HepG2 (cell line): ENCODE results near the gene APBB2. TPM values are rescaled to one million over a fixed set of nuclear protein-coding genes. Genes with fewer than 3 reads are reported as not detected.

Experiments used
- BCLAF1 ChIP-seq: fragments of 450-650 bp; IDR thresholded peaks from 2 replicates; pipeline ENCODE4 v1.6.1; 2017; ENCODE audit warnings: mild to moderate bottlenecking
- BRCA1 ChIP-seq: sonication (generic); formaldehyde crosslinking; IDR thresholded peaks from 2 replicates; pipeline ENCODE4 v1.4.0; 2020; ENCODE audit warnings: missing genetic modification reagents
- CHD2 ChIP-seq: IDR thresholded peaks from 2 replicates; pipeline ENCODE4 v1.6.1; 2011; ENCODE audit warnings: low read depth, low read length, improper control_type of control experiment
- ELF4 ChIP-seq: sonication (generic); formaldehyde crosslinking; IDR thresholded peaks from 2 replicates; pipeline ENCODE4 v1.5.0; 2020; ENCODE audit warnings: missing genetic modification reagents, mild to moderate bottlenecking, moderate library complexity, borderline replicate concordance
- ELK4 ChIP-seq: sonication (generic); formaldehyde crosslinking; IDR thresholded peaks from 2 replicates; pipeline ENCODE4 v1.9.0; 2021; ENCODE audit warnings: missing genetic modification reagents, borderline replicate concordance
- FIP1L1 ChIP-seq: fragments of 200-400 bp; formaldehyde crosslinking; IDR thresholded peaks from 2 replicates; pipeline ENCODE4 v1.6.1; 2018; ENCODE audit warnings: low read depth, mild to moderate bottlenecking, low read length, moderate library complexity, borderline replicate concordance; ENCODE audit not compliant: insufficient read depth
- GATAD2A ChIP-seq: IDR thresholded peaks from 2 replicates; pipeline ENCODE4 v1.6.1; 2016
- GLI4 ChIP-seq: sonication (generic); formaldehyde crosslinking; IDR thresholded peaks from 2 replicates; pipeline ENCODE4 v1.5.1; 2020; ENCODE audit warnings: missing genetic modification reagents, mild to moderate bottlenecking, moderate library complexity, borderline replicate concordance
- HES4 ChIP-seq: sonication (generic); formaldehyde crosslinking; IDR thresholded peaks from 2 replicates; pipeline ENCODE4 v1.9.0; 2021; ENCODE audit warnings: mild to moderate bottlenecking, missing genetic modification reagents, borderline replicate concordance
- JARID2 ChIP-seq: sonication (generic); formaldehyde crosslinking; IDR thresholded peaks from 2 replicates; pipeline ENCODE4 v1.8.1; 2023; ENCODE audit warnings: missing genetic modification reagents, inconsistent platforms; ENCODE audit not compliant: insufficient replicate concordance
- KDM4B ChIP-seq: sonication (generic); formaldehyde crosslinking; IDR thresholded peaks from 2 replicates; pipeline ENCODE4 v1.4.0; 2020; ENCODE audit warnings: missing genetic modification reagents
- LCORL ChIP-seq, 2 experiments: fragments of 450-650 bp in 1 of 2; sonication (generic) in 1 of 2; formaldehyde crosslinking in 1 of 2; IDR thresholded peaks; 2 replicates each; pipeline versions ENCODE4 v1.5.0 to v1.6.1; 2017 to 2020; ENCODE audit warnings: antibody characterized with exemption in 1 of 2, missing genetic modification reagents in 1 of 2
- NFRKB ChIP-seq: fragments of 450-650 bp; IDR thresholded peaks from 2 replicates; pipeline ENCODE4 v1.6.1; 2017
- RELA ChIP-seq: sonication (generic); formaldehyde crosslinking; IDR thresholded peaks from 2 replicates; pipeline ENCODE4 v1.4.0; 2020; ENCODE audit warnings: missing genetic modification reagents
- USF2 ChIP-seq, 2 experiments: sonication (generic) in 1 of 2; formaldehyde crosslinking in 1 of 2; IDR thresholded peaks; 2 replicates each; pipeline versions ENCODE4 v1.5.1 to v1.6.1; 2011 to 2020; ENCODE audit warnings: borderline replicate concordance in 1 of 2, low read depth in 1 of 2, low read length in 1 of 2, mild to moderate bottlenecking in 1 of 2, missing genetic modification reagents in 1 of 2, moderate library complexity in 1 of 2
- XRCC5 ChIP-seq: fragments of 200-400 bp; formaldehyde crosslinking; optimal IDR thresholded peaks from 2 replicates; pipeline ENCODE3; 2017; ENCODE audit warnings: mild to moderate bottlenecking, low read length
- ZFY ChIP-seq: sonication (generic); formaldehyde crosslinking; IDR thresholded peaks from 2 replicates; pipeline ENCODE4 v1.4.0; 2020; ENCODE audit warnings: missing genetic modification reagents
- ZFYVE20 ChIP-seq: sonication (generic); formaldehyde crosslinking; IDR thresholded peaks from 2 replicates; pipeline ENCODE4 v1.8.0; 2023; ENCODE audit warnings: low read depth, mild to moderate bottlenecking, moderate library complexity, missing genetic modification reagents, borderline replicate concordance
- ZNF143 ChIP-seq: sonication (generic); formaldehyde crosslinking; IDR thresholded peaks from 2 replicates; pipeline ENCODE4 v1.4.0; 2020; ENCODE audit warnings: missing genetic modification reagents
- ZNF180 ChIP-seq: sonication (generic); formaldehyde crosslinking; IDR thresholded peaks from 2 replicates; pipeline ENCODE4 v1.4.0; 2020; ENCODE audit warnings: low read depth, missing genetic modification reagents, borderline replicate concordance
- ZNF33A ChIP-seq: sonication (generic); formaldehyde crosslinking; IDR thresholded peaks from 2 replicates; pipeline ENCODE4 v1.5.1; 2020; ENCODE audit warnings: missing genetic modification reagents, mild to moderate bottlenecking, moderate library complexity, borderline replicate concordance
- ZNF451 ChIP-seq: sonication (generic); formaldehyde crosslinking; IDR thresholded peaks from 2 replicates; pipeline ENCODE4 v1.5.0; 2020; ENCODE audit warnings: mild to moderate bottlenecking, missing genetic modification reagents
- ZNF496 ChIP-seq: sonication (generic); formaldehyde crosslinking; IDR thresholded peaks from 2 replicates; pipeline ENCODE4 v1.8.1; 2023; ENCODE audit warnings: mild to moderate bottlenecking, moderate library complexity, missing genetic modification reagents; ENCODE audit not compliant: insufficient replicate concordance
- ZNF530 ChIP-seq: sonication (generic); formaldehyde crosslinking; IDR thresholded peaks from 2 replicates; pipeline ENCODE4 v1.5.0; 2020; ENCODE audit warnings: low read depth, mild to moderate bottlenecking, missing genetic modification reagents
- ZNF549 ChIP-seq: sonication (generic); formaldehyde crosslinking; IDR thresholded peaks from 2 replicates; pipeline ENCODE4 v1.5.0; 2020; ENCODE audit warnings: missing genetic modification reagents
- polyA plus RNA-seq, 8 experiments: library from polyadenylated mRNA; depleted of rRNA in 3 of 8; stranded (reverse) in 7 of 8; unstranded in 1 of 8; fragments of >200 nt; fragmentation: Illumina TruSeq in 4 of 8; extraction: Trizol in 4 of 8; gene quantifications; 2 replicates each; pipeline versions ENCODE4 v1.2.1 to v1.2.3, GENCODE V29; 2011 to 2016; ENCODE audit warnings: low read depth in 4 of 8, missing spikeins in 1 of 8, mixed read lengths in 1 of 8; ENCODE audit not compliant: insufficient read depth in 1 of 8
- total RNA-seq, 5 experiments: library from RNA; depleted of rRNA; stranded (reverse); fragments of >200 nt; fragmentation: Illumina TruSeq; extraction: Trizol; gene quantifications; 2 replicates each; pipeline ENCODE4 v1.2.3, GENCODE V29; 2016; ENCODE audit warnings: low read depth in 1 of 5

APBB2 gene
- total and polyA plus RNA-seq, 2 of the 13 experiments (the other 11 are each of a cell fraction or from before 2014, with no cell fraction given), result 11.7 to 17.0 TPM

GRCh38 chr4:41132055-41132683, 82.2 kb downstream of the APBB2 start (continued):
- TF ChIP-seq ZFY (CRISPR knock-in tag) (no peak), XRCC5 (no peak), CHD2 (no peak), ZNF496 (CRISPR knock-in tag) (no peak), BCLAF1 (no peak), ELK4 (CRISPR knock-in tag) (no peak), GATAD2A (CRISPR knock-in tag) (peak; percentile 96), JARID2 (CRISPR knock-in tag) (no peak), ZNF549 (CRISPR knock-in tag) (no peak), GLI4 (CRISPR knock-in tag) (no peak), ZNF143 (CRISPR knock-in tag) (no peak), FIP1L1 (no peak), ELF4 (no peak), ZNF33A (no peak), USF2 (IDR thresholded peaks at IDR 0.05; ENCODE audit: low read depth, low read length) (no peak), USF2 (CRISPR knock-in tag; IDR thresholded peaks at IDR 0.05; ENCODE audit: borderline replicate concordance) (no peak), ZNF180 (CRISPR knock-in tag) (no peak), KDM4B (CRISPR knock-in tag) (0 out of 2 replicates have a peak, but pooled peaks have one; percentile 34), HES4 (no peak), ZFYVE20 (CRISPR knock-in tag) (no peak), ZNF530 (CRISPR knock-in tag) (no peak), BRCA1 (no peak), LCORL (IDR thresholded peaks at IDR 0.05) (no peak), LCORL (CRISPR knock-in tag; IDR thresholded peaks at IDR 0.05) (no peak), ZNF451 (CRISPR knock-in tag) (no peak), NFRKB (no peak), RELA (CRISPR knock-in tag) (no peak)
